ENCODE data around the gene LIFR.

GRCh38 chr5:38596981-38597380 lies 40.5 kb upstream of the LIFR start:
- TF ChIP-seq POLR2AphosphoS5 (IDR thresholded peaks at IDR 0.05) (no peak), CTCF (IDR thresholded peaks at IDR 0.05) (no peak), POLR2A (IDR thresholded peaks at IDR 0.05) (no peak)
